Endothelial cell of umbilical vein (primary cell): ENCODE measurements around the gene KIF1B. TPM values are rescaled to one million over a fixed set of nuclear protein-coding genes. Genes with fewer than 3 reads are reported as not detected.
"Not testable (repeated sequence)": the region's sequence is repeated elsewhere in the genome, so short reads cannot be mapped to it uniquely, and the experiment has no call there.

Experiments
- BruUV-seq: library from RNA; stranded (reverse); fragments of 400-500 nt; replicated peaks from 2 replicates; lab custom pipeline; 2021; lab: Mats Ljungman, UMichigan
- CTCF ChIA-PET: fragments of 300-600, 350-600 bp; sonication (Branson Sonifier 250); formaldehyde crosslinking; loops from one replicate; lab custom pipeline; 2021; ENCODE audit warnings: antibody characterized with exemption, inconsistent platforms; lab: Charles Lee
- POLR2A ChIA-PET: fragments of 300-600, 350-600 bp; sonication (Branson Sonifier 250); formaldehyde crosslinking; loops from one replicate; lab custom pipeline; 2021; ENCODE audit warnings: antibody characterized with exemption, inconsistent platforms; lab: Charles Lee
- DNase-seq: peaks from one replicate; pipeline ENCODE4 v3.0.0-alpha.2; 2011; ENCODE audit warnings: low read depth, low spot score
- FAIRE-seq: peaks from 2 replicates; lab custom pipeline; 2011; peaks lifted over from hg19 to GRCh38; lab: Jason Lieb, UNC
- H2AFZ ChIP-seq: 2 replicates; pipeline ENCODE4 v1.6.0; 2012; ENCODE audit warnings: low read depth, low read length, control low read depth, inconsistent platforms
- H3K27ac ChIP-seq: 2 replicates; pipeline ENCODE4 v1.5.1; 2011; ENCODE audit warnings: low read depth, mild to moderate bottlenecking, control low read depth, low read length, moderate library complexity; ENCODE audit not compliant: insufficient read depth
- H3K27me3 ChIP-seq, 2 experiments: 2 replicates each; pipeline versions ENCODE4 v1.6.0 to v1.6.1; 2011; ENCODE audit warnings: low read length in 2 of 2, mixed read lengths in 1 of 2; ENCODE audit not compliant: control insufficient read depth in 2 of 2, insufficient read depth in 2 of 2
- H3K36me3 ChIP-seq, 2 experiments: 2 replicates in 1 of 2; 3 replicates in 1 of 2; pipeline ENCODE4 v1.5.1; 2011; ENCODE audit warnings: low read length in 2 of 2, mild to moderate bottlenecking in 1 of 2, moderate library complexity in 1 of 2; ENCODE audit not compliant: control insufficient read depth in 2 of 2, insufficient read depth in 2 of 2; ENCODE audit errors: extremely low read depth in 1 of 2
- H3K4me1 ChIP-seq: 3 replicates; pipeline ENCODE4 v1.5.1; 2011; ENCODE audit warnings: mild to moderate bottlenecking, low read length; ENCODE audit not compliant: control insufficient read depth, insufficient read depth; ENCODE audit errors: extremely low read depth
- H3K4me2 ChIP-seq: 2 replicates; pipeline ENCODE4 v1.6.1; 2011; ENCODE audit warnings: low read length, control low read depth, mixed read lengths; ENCODE audit not compliant: insufficient read depth
- H3K4me3 ChIP-seq, 3 experiments: fragments of 200-600 bp in 1 of 3; sonication (generic), shearing (Covaris generic) in 1 of 3; replicated peaks in 1 of 3; 2 replicates each; pipeline ENCODE4 v1.5.1; 2011 to 2016; ENCODE audit warnings: control low read depth in 3 of 3, low read length in 3 of 3, mild to moderate bottlenecking in 2 of 3, inconsistent platforms in 1 of 3, low read depth in 1 of 3, moderate library complexity in 1 of 3; ENCODE audit not compliant: insufficient read depth in 1 of 3
- H3K79me2 ChIP-seq: 2 replicates; pipeline ENCODE4 v1.6.0; 2012; ENCODE audit warnings: low read length, inconsistent platforms; ENCODE audit not compliant: control insufficient read depth, insufficient read depth
- H3K9ac ChIP-seq: replicated peaks from 2 replicates; pipeline ENCODE3; 2011; ENCODE audit warnings: low read length, control low read depth; ENCODE audit not compliant: insufficient read depth; ENCODE audit errors: extremely low read depth
- H3K9me1 ChIP-seq: replicated peaks from 3 replicates; pipeline ENCODE4 v1.6.0; 2011; ENCODE audit warnings: mild to moderate bottlenecking, low read length; ENCODE audit not compliant: control insufficient read depth, insufficient read depth; ENCODE audit errors: extremely low read depth
- H3K9me3 ChIP-seq: replicated peaks from 2 replicates; pipeline ENCODE4 v1.5.1; 2012; ENCODE audit warnings: low read length, inconsistent platforms; ENCODE audit not compliant: control insufficient read depth, insufficient read depth
- H4K20me1 ChIP-seq: replicated peaks from 2 replicates; pipeline ENCODE3; 2011; ENCODE audit warnings: mild to moderate bottlenecking, low read length; ENCODE audit not compliant: control insufficient read depth, insufficient read depth; ENCODE audit errors: extremely low read depth
- GATA2 ChIP-seq: IDR thresholded peaks from 2 replicates; pipeline ENCODE4 v1.7.0; 2011; ENCODE audit warnings: low read depth, mild to moderate bottlenecking, moderate library complexity, mixed read lengths, low read length; ENCODE audit not compliant: insufficient read length, insufficient read depth
- POLR2AphosphoS5 ChIP-seq: IDR thresholded peaks from 2 replicates; pipeline ENCODE4 v1.6.1; 2012; ENCODE audit warnings: low read depth, mild to moderate bottlenecking, control low read depth, low read length, moderate library complexity; ENCODE audit not compliant: insufficient read depth
- dilution Hi-C: fragments of 300-500 bp; cut with MboI; formaldehyde crosslinking; loops from one replicate; pipeline ENCODE4 v1.15.0; 2019; ENCODE audit warnings: low sequenced_read_pairs; ENCODE audit not compliant: extremely low pct_ligation_motif_present
- intact Hi-C: fragments of 100-400 bp; cut with micrococcal nuclease; formaldehyde crosslinking; loops from one replicate; pipeline ENCODE4 v1.10.0; 2022
- polyA plus RNA-seq, 4 experiments: library from polyadenylated mRNA; depleted of rRNA in 3 of 4; stranded (reverse) in 3 of 4; unstranded in 1 of 4; fragments of >200 nt; gene quantifications; 2 replicates each; pipeline versions ENCODE4 v1.2.1 to v1.2.3, GENCODE V29; 2011 to 2012; ENCODE audit warnings: missing spikeins in 1 of 4
- total RNA-seq: library from RNA; stranded (reverse); gene quantifications from 2 replicates; pipeline ENCODE4 v1.2.3, GENCODE V29; 2021

Gene KIF1B
- total and polyA plus RNA-seq, 2 donors (not counting 3 experiments of a cell fraction or from before 2014, with no cell fraction given): 14.8 to 58.6 TPM

- DNase-seq, POLR2A ChIA-PET, H3K4me3 ChIP-seq, H3K27ac ChIP-seq, dilution Hi-C loops, H2AFZ ChIP-seq, intact Hi-C loops, H3K9ac ChIP-seq, H3K27me3 ChIP-seq, H3K79me2 ChIP-seq, FAIRE-seq, H3K9me1 ChIP-seq, H3K9me3 ChIP-seq, H4K20me1 ChIP-seq, H3K4me2 ChIP-seq, BruUV-seq: not testable (repeated sequence)
- Histone ChIP-seq H3K4me1 (peaks cover 17% of the 10 kb centered on the region), H3K36me3 (peaks cover 29 to 31% of the 10 kb centered on the region in 2 experiments)
- CTCF ChIA-PET: interaction anchor here (0.7 to 1.0 kb wide), 2 partner anchors 41 to 42 kb away, joined by 3 read pairs; no protein-coding TSS in a partner anchor
Measured at GRCh38 chr1:10418741-10419140, 208.4 kb downstream of the KIF1B start.

GRCh38 chr1:10419351-10419750 is 209.0 kb downstream of the KIF1B start:
- dilution Hi-C loops: no loop called here
- H3K27me3 ChIP-seq: no peaks in the 10 kb centered on the region
- H2AFZ ChIP-seq: no peak overlapping the region
- ChIA-PET CTCF (no interaction called here), POLR2A (no interaction called here)
- H3K79me2 ChIP-seq: no peaks in the 10 kb centered on the region
- no peaks in the 10 kb centered on the region for H3K9me1 ChIP-seq
- no peak overlapping the region for H3K9ac ChIP-seq
- TF ChIP-seq POLR2AphosphoS5 (no peak), GATA2 (no peak)
- no peak for DNase-seq
- H3K4me2 ChIP-seq: no peak overlapping the region
- H3K9me3 ChIP-seq: no peaks in the 10 kb centered on the region
- H3K4me1 ChIP-seq: peaks cover 17% of the 10 kb centered on the region
- intact Hi-C loops: no loop called here
- no peak overlapping the region for H3K27ac ChIP-seq
- BruUV-seq: no TSS peak
- H3K4me3 ChIP-seq: no peak overlapping the region
- no peaks in the 10 kb centered on the region for H4K20me1 ChIP-seq
- H3K36me3 ChIP-seq: peaks cover 29 to 31% of the 10 kb centered on the region in 2 experiments
- FAIRE-seq: no peak
